ENCODE results near the gene MYOF.

DNA sequence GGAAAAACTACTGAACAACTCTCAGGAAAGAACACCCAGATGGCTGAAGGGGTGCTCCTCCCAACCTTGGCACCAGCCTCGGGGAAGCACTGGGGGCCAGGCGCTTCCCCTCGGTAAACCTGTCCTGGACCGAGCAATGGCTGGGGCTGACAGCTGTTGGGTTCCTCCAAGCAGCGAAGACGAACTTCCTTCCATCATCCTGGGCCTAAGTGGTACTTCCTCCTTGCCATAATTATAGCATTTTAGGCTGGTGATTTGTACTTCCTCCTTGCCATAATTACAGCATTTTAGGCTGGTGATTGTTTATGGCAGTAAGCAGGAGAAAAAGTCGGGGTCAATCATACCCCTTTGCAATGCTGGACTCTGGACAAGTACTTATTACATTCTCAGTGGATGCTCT is 69.3 kb downstream of the MYOF start:
- TF ChIP-seq, protein P1, sequence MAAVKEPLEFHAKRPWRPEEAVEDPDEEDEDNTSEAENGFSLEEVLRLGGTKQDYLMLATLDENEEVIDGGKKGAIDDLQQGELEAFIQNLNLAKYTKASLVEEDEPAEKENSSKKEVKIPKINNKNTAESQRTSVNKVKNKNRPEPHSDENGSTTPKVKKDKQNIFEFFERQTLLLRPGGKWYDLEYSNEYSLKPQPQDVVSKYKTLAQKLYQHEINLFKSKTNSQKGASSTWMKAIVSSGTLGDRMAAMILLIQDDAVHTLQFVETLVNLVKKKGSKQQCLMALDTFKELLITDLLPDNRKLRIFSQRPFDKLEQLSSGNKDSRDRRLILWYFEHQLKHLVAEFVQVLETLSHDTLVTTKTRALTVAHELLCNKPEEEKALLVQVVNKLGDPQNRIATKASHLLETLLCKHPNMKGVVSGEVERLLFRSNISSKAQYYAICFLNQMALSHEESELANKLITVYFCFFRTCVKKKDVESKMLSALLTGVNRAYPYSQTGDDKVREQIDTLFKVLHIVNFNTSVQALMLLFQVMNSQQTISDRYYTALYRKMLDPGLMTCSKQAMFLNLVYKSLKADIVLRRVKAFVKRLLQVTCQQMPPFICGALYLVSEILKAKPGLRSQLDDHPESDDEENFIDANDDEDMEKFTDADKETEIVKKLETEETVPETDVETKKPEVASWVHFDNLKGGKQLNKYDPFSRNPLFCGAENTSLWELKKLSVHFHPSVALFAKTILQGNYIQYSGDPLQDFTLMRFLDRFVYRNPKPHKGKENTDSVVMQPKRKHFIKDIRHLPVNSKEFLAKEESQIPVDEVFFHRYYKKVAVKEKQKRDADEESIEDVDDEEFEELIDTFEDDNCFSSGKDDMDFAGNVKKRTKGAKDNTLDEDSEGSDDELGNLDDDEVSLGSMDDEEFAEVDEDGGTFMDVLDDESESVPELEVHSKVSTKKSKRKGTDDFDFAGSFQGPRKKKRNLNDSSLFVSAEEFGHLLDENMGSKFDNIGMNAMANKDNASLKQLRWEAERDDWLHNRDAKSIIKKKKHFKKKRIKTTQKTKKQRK (IDR thresholded peaks at IDR 0.05; ENCODE audit: borderline replicate concordance, low read depth, low read length) = no peak
- TF ChIP-seq TBP (optimal IDR thresholded peaks at IDR 0.05; ENCODE audit: low read depth, low read length) (no peak), TAL1 (IDR thresholded peaks at IDR 0.05) (no peak), KDM1A (IDR thresholded peaks at IDR 0.05) (no peak), TEAD4 (IDR thresholded peaks at IDR 0.05; ENCODE audit: low read length) (no peak), TEAD4 (CRISPR knock-in tag; IDR thresholded peaks at IDR 0.05; ENCODE audit: borderline replicate concordance) (no peak)

Measured in K562 (cell line).